Sigmoid colon (tissue), 4 donors: ENCODE results near the gene NFATC1.

Experiments used
- CTCF ChIP-seq, 4 experiments: fragments of 450-650 bp in 3 of 4; fragments of 200-600 bp in 1 of 4; IDR thresholded peaks; one replicate each; pipeline ENCODE4 v1.5.1; 2016 to 2019; ENCODE audit warnings: antibody characterized with exemption in 4 of 4, mild to moderate bottlenecking in 3 of 4, moderate library complexity in 2 of 4
- EP300 ChIP-seq, 4 donors: sonication (generic); formaldehyde crosslinking; IDR thresholded peaks; one replicate each; pipeline ENCODE4 v1.6.1; 2017; ENCODE audit warnings: antibody characterized with exemption in 4 of 4

GRCh38 chr18:79467126-79467525, 71.4 kb downstream of the NFATC1 start:
- TF ChIP-seq CTCF (IDR thresholded peaks at IDR 0.05) (no peak), EP300 (IDR thresholded peaks at IDR 0.05) (no peak)
